Erythroblast (primary cell): ENCODE results near the gene TMEM234.

Experiments used
- DNase-seq, 2 experiments: peaks; one replicate each; lab custom pipeline; 2025; lab: John Stamatoyannopoulos, UW
- GATA1 ChIP-seq: IDR thresholded peaks from 2 replicates; pipeline ENCODE4 v1.6.1; 2011; ENCODE audit warnings: low read depth, mild to moderate bottlenecking, control low read depth, low read length, moderate library complexity
- POLR2A ChIP-seq: IDR thresholded peaks from 2 replicates; pipeline ENCODE4 v1.6.1; 2011; ENCODE audit warnings: mild to moderate bottlenecking, low read length

TMEM234 gene

GRCh38 chr1:32182060-32182459, 40.1 kb downstream of the TMEM234 start:
- TF ChIP-seq POLR2A (no peak), GATA1 (no peak)
- no peak for DNase-seq

- DNase-seq: no peak
- TF ChIP-seq POLR2A (no peak), GATA1 (no peak)
Measured at GRCh38 chr1:32181563-32181962, 40.6 kb downstream of the TMEM234 start.

- TF ChIP-seq POLR2A (no peak), GATA1 (no peak)
- DNase-seq: no peak
Measured at GRCh38 chr1:32181065-32181464, 41.1 kb downstream of the TMEM234 start.

- peak; percentile 66 to 77 for DNase-seq
- TF ChIP-seq POLR2A: no peak
- TF ChIP-seq GATA1: no peak
Measured at GRCh38 chr1:32180186-32181060, 41.7 kb downstream of the TMEM234 start.

GRCh38 chr1:32179443-32180185, 42.5 kb downstream of the TMEM234 start, which contains the start of gene TXLNA:
TXLNA (plus strand) TSS chr1:32179675; CDS start chr1:32180346, 671 bp downstream.
- DNase-seq: peak; percentile 92 to 95
- TF ChIP-seq POLR2A: peak; percentile 76
- no peak for TF ChIP-seq GATA1

GRCh38 chr1:32179193-32179442, 43.0 kb downstream of the TMEM234 start:
- TF ChIP-seq GATA1: no peak
- no peak for TF ChIP-seq POLR2A
- no peak for DNase-seq

- DNase-seq: no peak
- TF ChIP-seq POLR2A (no peak), GATA1 (no peak)
Measured at GRCh38 chr1:32178380-32179192, 43.6 kb downstream of the TMEM234 start.

- no peak for DNase-seq
- TF ChIP-seq GATA1 (no peak), POLR2A (no peak)
Measured at GRCh38 chr1:32172621-32173245, 49.4 kb downstream of the TMEM234 start.

- TF ChIP-seq GATA1: no peak
- no peak for TF ChIP-seq POLR2A
Measured at GRCh38 chr1:32170991-32171390, 51.2 kb downstream of the TMEM234 start.

More at GRCh38 chr1:32170991-32171390, 51.2 kb downstream of the TMEM234 start:
- DNase-seq: no peak
